ENCODE results near the gene TSPAN3.
A peak's percentile ranks its signal among the peaks of the same experiment; 100 is the strongest.

The TSPAN3 gene

GRCh38 chr15:77094397-77095030 lies 23.6 kb upstream of the TSPAN3 start:
- H3K14ac ChIP-seq (ENCODE audit: low read length): no peak overlapping the region
- no peaks in the 10 kb centered on the region for H3K79me1 ChIP-seq (ENCODE audit: low read depth, low read length)
- no peak overlapping the region for H3K4me2 ChIP-seq (ENCODE audit: insufficient read depth, low read length, poor library complexity, severe bottlenecking)
- no peak overlapping the region for H2BK12ac ChIP-seq (ENCODE audit: low read length)
- H2BK5ac ChIP-seq (ENCODE audit: low read length): no peak overlapping the region
- WGBS, 2 donors (ENCODE audit: extremely low coverage in 2 of 2, insufficient read length in 2 of 2, insufficient replicate concordance in 1 of 2): no CpG with 5 or more reads among the region's 11 CpGs
- peaks cover 0 to 3% of the 10 kb centered on the region in 2 donors for H3K4me1 ChIP-seq (ENCODE audit: control insufficient read depth in 2 of 2, insufficient read depth in 1 of 2, low read depth in 1 of 2, low read length in 2 of 2)
- H2AK5ac ChIP-seq (ENCODE audit: low read depth, low read length): no peak overlapping the region
- H3K27ac ChIP-seq (replicated peaks; ENCODE audit: low read length): no peak overlapping the region
- DNase-seq (ENCODE audit: low spot score): no peak
- H3K18ac ChIP-seq (ENCODE audit: low read length): no peak overlapping the region
- H4K91ac ChIP-seq (ENCODE audit: low read depth, low read length, poor library complexity): no peak overlapping the region
- H3K4ac ChIP-seq (ENCODE audit: low read length): no peak overlapping the region
- H2BK15ac ChIP-seq (ENCODE audit: low read length): no peak overlapping the region
- H4K8ac ChIP-seq (ENCODE audit: low read depth, low read length): no peak overlapping the region
- no peak overlapping the region for H3K9ac ChIP-seq (ENCODE audit: low read depth, low read length, poor library complexity)
- H3K36me3 ChIP-seq (replicated peaks in 1 of 2; ENCODE audit: control insufficient read depth in 2 of 2, insufficient read depth in 2 of 2, low read length in 2 of 2): no peaks in the 10 kb centered on the region
- H3K27me3 ChIP-seq (ENCODE audit: control insufficient read depth in 3 of 3, insufficient read depth in 3 of 3, low read depth in 1 of 3, low read length in 3 of 3): no peaks in the 10 kb centered on the region
- no peak overlapping the region for H3K23ac ChIP-seq (ENCODE audit: low read depth, low read length, poor library complexity)
- H2BK120ac ChIP-seq (ENCODE audit: low read depth, low read length): no peak overlapping the region
- no peak overlapping the region for H2AFZ ChIP-seq (ENCODE audit: low read length)
- no peaks in the 10 kb centered on the region for H3K9me3 ChIP-seq (replicated peaks in 1 of 2; ENCODE audit: control insufficient read depth in 2 of 2, insufficient read depth in 1 of 2, low read depth in 1 of 2, low read length in 2 of 2)
- no peak overlapping the region for H3K4me3 ChIP-seq (ENCODE audit: low read length in 2 of 2)

GRCh38 chr15:77093436-77093835 lies 22.5 kb upstream of the TSPAN3 start:
- H2AFZ ChIP-seq (ENCODE audit: low read length): no peak overlapping the region
- no peak overlapping the region for H3K18ac ChIP-seq (ENCODE audit: low read length)
- H3K36me3 ChIP-seq (replicated peaks in 1 of 2; ENCODE audit: control insufficient read depth in 2 of 2, insufficient read depth in 2 of 2, low read length in 2 of 2): no peaks in the 10 kb centered on the region
- H3K27ac ChIP-seq (replicated peaks; ENCODE audit: low read length): no peak overlapping the region
- H4K8ac ChIP-seq (ENCODE audit: low read depth, low read length): no peak overlapping the region
- peaks cover 0 to 3% of the 10 kb centered on the region in 2 donors for H3K4me1 ChIP-seq (ENCODE audit: control insufficient read depth in 2 of 2, insufficient read depth in 1 of 2, low read depth in 1 of 2, low read length in 2 of 2)
- peaks cover 0 to 1% (median 0%) of the 10 kb centered on the region in 3 experiments for H3K27me3 ChIP-seq (ENCODE audit: control insufficient read depth in 3 of 3, insufficient read depth in 3 of 3, low read depth in 1 of 3, low read length in 3 of 3)
- H2BK12ac ChIP-seq (ENCODE audit: low read length): no peak overlapping the region
- no peak overlapping the region for H3K4me3 ChIP-seq (ENCODE audit: low read length in 2 of 2)
- H3K14ac ChIP-seq (ENCODE audit: low read length): no peak overlapping the region
- no peak overlapping the region for H2BK15ac ChIP-seq (ENCODE audit: low read length)
- H4K91ac ChIP-seq (ENCODE audit: low read depth, low read length, poor library complexity): no peak overlapping the region
- H3K23ac ChIP-seq (ENCODE audit: low read depth, low read length, poor library complexity): no peak overlapping the region
- H2BK120ac ChIP-seq (ENCODE audit: low read depth, low read length): no peak overlapping the region
- no peak overlapping the region for H3K4me2 ChIP-seq (ENCODE audit: insufficient read depth, low read length, poor library complexity, severe bottlenecking)
- no peak overlapping the region for H2BK5ac ChIP-seq (ENCODE audit: low read length)
- no CpG with 5 or more reads among the region's 1 CpG for WGBS, 2 donors (ENCODE audit: extremely low coverage in 2 of 2, insufficient read length in 2 of 2, insufficient replicate concordance in 1 of 2)
- no peak overlapping the region for H3K9ac ChIP-seq (ENCODE audit: low read depth, low read length, poor library complexity)
- H3K9me3 ChIP-seq (replicated peaks in 1 of 2; ENCODE audit: control insufficient read depth in 2 of 2, insufficient read depth in 1 of 2, low read depth in 1 of 2, low read length in 2 of 2): no peaks in the 10 kb centered on the region
- no peak overlapping the region for H3K4ac ChIP-seq (ENCODE audit: low read length)
- no peak for DNase-seq (ENCODE audit: low spot score)
- no peaks in the 10 kb centered on the region for H3K79me1 ChIP-seq (ENCODE audit: low read depth, low read length)
- H2AK5ac ChIP-seq (ENCODE audit: low read depth, low read length): no peak overlapping the region

GRCh38 chr15:77091097-77091496 lies 20.2 kb upstream of the TSPAN3 start:
- H3K27me3 ChIP-seq (ENCODE audit: control insufficient read depth in 3 of 3, insufficient read depth in 3 of 3, low read depth in 1 of 3, low read length in 3 of 3): peaks cover 0 to 3% (median 0%) of the 10 kb centered on the region in 3 experiments
- no peak overlapping the region for H3K27ac ChIP-seq (replicated peaks; ENCODE audit: low read length)
- H4K8ac ChIP-seq (ENCODE audit: low read depth, low read length): no peak overlapping the region
- H4K91ac ChIP-seq (ENCODE audit: low read depth, low read length, poor library complexity): no peak overlapping the region
- no peak overlapping the region for H3K23ac ChIP-seq (ENCODE audit: low read depth, low read length, poor library complexity)
- H2AFZ ChIP-seq (ENCODE audit: low read length): no peak overlapping the region
- no peak overlapping the region for H2BK5ac ChIP-seq (ENCODE audit: low read length)
- H2BK120ac ChIP-seq (ENCODE audit: low read depth, low read length): no peak overlapping the region
- H2BK15ac ChIP-seq (ENCODE audit: low read length): no peak overlapping the region
- no peak overlapping the region for H3K4ac ChIP-seq (ENCODE audit: low read length)
- no CpG with 5 or more reads among the region's 2 CpGs for WGBS, 2 donors (ENCODE audit: extremely low coverage in 2 of 2, insufficient read length in 2 of 2, insufficient replicate concordance in 1 of 2)
- no peak overlapping the region for H2AK5ac ChIP-seq (ENCODE audit: low read depth, low read length)
- H3K14ac ChIP-seq (ENCODE audit: low read length): no peak overlapping the region
- H3K36me3 ChIP-seq (replicated peaks in 1 of 2; ENCODE audit: control insufficient read depth in 2 of 2, insufficient read depth in 2 of 2, low read length in 2 of 2): no peaks in the 10 kb centered on the region
- no peaks in the 10 kb centered on the region for H3K4me1 ChIP-seq (ENCODE audit: control insufficient read depth in 2 of 2, insufficient read depth in 1 of 2, low read depth in 1 of 2, low read length in 2 of 2)
- no peaks in the 10 kb centered on the region for H3K9me3 ChIP-seq (replicated peaks in 1 of 2; ENCODE audit: control insufficient read depth in 2 of 2, insufficient read depth in 1 of 2, low read depth in 1 of 2, low read length in 2 of 2)
- no peak overlapping the region for H3K4me2 ChIP-seq (ENCODE audit: insufficient read depth, low read length, poor library complexity, severe bottlenecking)
- DNase-seq (ENCODE audit: low spot score): no peak
- H3K79me1 ChIP-seq (ENCODE audit: low read depth, low read length): no peaks in the 10 kb centered on the region
- H3K18ac ChIP-seq (ENCODE audit: low read length): no peak overlapping the region
- H2BK12ac ChIP-seq (ENCODE audit: low read length): no peak overlapping the region
- H3K4me3 ChIP-seq (ENCODE audit: low read length in 2 of 2): no peak overlapping the region
- H3K9ac ChIP-seq (ENCODE audit: low read depth, low read length, poor library complexity): no peak overlapping the region

GRCh38 chr15:77087213-77087612 lies 16.3 kb upstream of the TSPAN3 start:
- Histone ChIP-seq H3K18ac (ENCODE audit: low read length) (no peak overlapping the region), H2BK15ac (ENCODE audit: low read length) (no peak overlapping the region), H3K4ac (ENCODE audit: low read length) (no peak overlapping the region), H3K4me3 (ENCODE audit: low read length in 2 of 2) (no peak overlapping the region), H3K4me1 (ENCODE audit: control insufficient read depth in 2 of 2, insufficient read depth in 1 of 2, low read depth in 1 of 2, low read length in 2 of 2) (peaks cover 0 to 2% of the 10 kb centered on the region in 2 donors), H3K9ac (ENCODE audit: low read depth, low read length, poor library complexity) (no peak overlapping the region), H2BK120ac (ENCODE audit: low read depth, low read length) (no peak overlapping the region), H2BK5ac (ENCODE audit: low read length) (no peak overlapping the region), H4K91ac (ENCODE audit: low read depth, low read length, poor library complexity) (no peak overlapping the region), H3K4me2 (ENCODE audit: insufficient read depth, low read length, poor library complexity, severe bottlenecking) (no peak overlapping the region), H3K79me1 (ENCODE audit: low read depth, low read length) (no peaks in the 10 kb centered on the region), H4K8ac (ENCODE audit: low read depth, low read length) (no peak overlapping the region), H3K27me3 (ENCODE audit: control insufficient read depth in 3 of 3, insufficient read depth in 3 of 3, low read depth in 1 of 3, low read length in 3 of 3) (peaks cover 0 to 7% (median 0%) of the 10 kb centered on the region in 3 experiments), H3K9me3 (replicated peaks in 1 of 2; ENCODE audit: control insufficient read depth in 2 of 2, insufficient read depth in 1 of 2, low read depth in 1 of 2, low read length in 2 of 2) (no peaks in the 10 kb centered on the region), H2BK12ac (ENCODE audit: low read length) (no peak overlapping the region), H2AK5ac (ENCODE audit: low read depth, low read length) (peak overlapping the region; percentile 60), H3K14ac (ENCODE audit: low read length) (no peak overlapping the region), H3K23ac (ENCODE audit: low read depth, low read length, poor library complexity) (no peak overlapping the region), H3K27ac (replicated peaks; ENCODE audit: low read length) (no peak overlapping the region), H3K36me3 (replicated peaks in 1 of 2; ENCODE audit: control insufficient read depth in 2 of 2, insufficient read depth in 2 of 2, low read length in 2 of 2) (no peaks in the 10 kb centered on the region), H2AFZ (ENCODE audit: low read length) (no peak overlapping the region)
- no peak for DNase-seq (ENCODE audit: low spot score)
- no CpG with 5 or more reads among the region's 2 CpGs for WGBS, 2 donors (ENCODE audit: extremely low coverage in 2 of 2, insufficient read length in 2 of 2, insufficient replicate concordance in 1 of 2)

Data from neuronal stem cell (in vitro differentiated cells).